Measurements from ENCODE around the gene STAB1.

DNA sequence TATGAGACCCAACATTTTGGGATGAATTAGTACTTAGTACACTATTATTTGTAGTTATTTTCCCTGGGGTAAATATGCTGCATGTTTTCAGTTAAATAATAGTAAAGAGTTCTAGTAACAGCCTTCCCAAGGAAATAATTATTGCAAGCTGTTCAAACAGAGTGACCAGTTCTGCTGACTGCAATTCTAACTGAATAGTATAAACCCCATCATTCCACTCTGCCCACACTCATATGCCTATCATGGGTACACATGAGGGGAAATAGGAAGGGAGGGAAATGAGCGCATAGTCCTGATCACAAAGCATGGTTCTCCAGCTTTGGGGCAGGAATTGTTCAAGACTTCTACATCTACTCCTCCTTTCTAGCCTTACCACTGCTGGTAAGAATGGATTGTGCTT lies 59.9 kb downstream of the STAB1 start:
- TF ChIP-seq, protein P1, sequence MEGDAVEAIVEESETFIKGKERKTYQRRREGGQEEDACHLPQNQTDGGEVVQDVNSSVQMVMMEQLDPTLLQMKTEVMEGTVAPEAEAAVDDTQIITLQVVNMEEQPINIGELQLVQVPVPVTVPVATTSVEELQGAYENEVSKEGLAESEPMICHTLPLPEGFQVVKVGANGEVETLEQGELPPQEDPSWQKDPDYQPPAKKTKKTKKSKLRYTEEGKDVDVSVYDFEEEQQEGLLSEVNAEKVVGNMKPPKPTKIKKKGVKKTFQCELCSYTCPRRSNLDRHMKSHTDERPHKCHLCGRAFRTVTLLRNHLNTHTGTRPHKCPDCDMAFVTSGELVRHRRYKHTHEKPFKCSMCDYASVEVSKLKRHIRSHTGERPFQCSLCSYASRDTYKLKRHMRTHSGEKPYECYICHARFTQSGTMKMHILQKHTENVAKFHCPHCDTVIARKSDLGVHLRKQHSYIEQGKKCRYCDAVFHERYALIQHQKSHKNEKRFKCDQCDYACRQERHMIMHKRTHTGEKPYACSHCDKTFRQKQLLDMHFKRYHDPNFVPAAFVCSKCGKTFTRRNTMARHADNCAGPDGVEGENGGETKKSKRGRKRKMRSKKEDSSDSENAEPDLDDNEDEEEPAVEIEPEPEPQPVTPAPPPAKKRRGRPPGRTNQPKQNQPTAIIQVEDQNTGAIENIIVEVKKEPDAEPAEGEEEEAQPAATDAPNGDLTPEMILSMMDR (IDR thresholded peaks at IDR 0.05 in 4 of 5, conservative IDR thresholded peaks at IDR 0.05 in 1 of 5): no peak
- no peak for TF ChIP-seq POLR2A (IDR thresholded peaks at IDR 0.05)

All from gastrocnemius medialis (tissue), 4 donors.